WTC11 (cell line): ENCODE measurements around the gene WTAP. TPM values are rescaled to one million over a fixed set of nuclear protein-coding genes. Genes with fewer than 3 reads are reported as not detected.
A peak's percentile ranks its signal among the peaks of the same experiment; 100 is the strongest.

Experiments
- ATAC-seq: fragments of 200-7000 bp; cut with Tn5 transposase; 2 replicates; pipeline ENCODE4 v1.10.0; 2021; ENCODE audit warnings: mild to moderate bottlenecking, moderate library complexity
- CTCF ChIA-PET: fragments of 300-600 bp; sonication (Branson Sonifier 250); formaldehyde crosslinking; loops from one replicate; lab custom pipeline; 2021; ENCODE audit warnings: antibody characterized with exemption; lab: Charles Lee
- POLR2A ChIA-PET: fragments of 350-600 bp; sonication (Branson Sonifier 250); formaldehyde crosslinking; loops from one replicate; lab custom pipeline; 2021; ENCODE audit warnings: antibody characterized with exemption; lab: Charles Lee
- DNase-seq: peaks from one replicate; pipeline ENCODE4 v3.0.0; 2021; ENCODE audit warnings: low spot score
- H3K27ac Mint-ChIP-seq: 2 replicates; pipeline ENCODE4 v1.8.0; 2021; ENCODE audit warnings: mixed read lengths
- H3K27me3 Mint-ChIP-seq: 2 replicates; pipeline ENCODE4 v1.8.0; 2021; ENCODE audit warnings: low read depth, mild to moderate bottlenecking, moderate library complexity, mixed read lengths
- H3K36me3 Mint-ChIP-seq: 2 replicates; pipeline ENCODE4 v1.8.0; 2021; ENCODE audit warnings: mixed read lengths
- H3K4me1 Mint-ChIP-seq: 2 replicates; pipeline ENCODE4 v1.8.0; 2022; ENCODE audit warnings: mixed read lengths
- H3K4me3 Mint-ChIP-seq: 2 replicates; pipeline ENCODE4 v1.8.0; 2021; ENCODE audit warnings: mild to moderate bottlenecking, moderate library complexity, mixed read lengths
- H3K9me3 Mint-ChIP-seq: 2 replicates; pipeline ENCODE4 v1.8.0; 2021; ENCODE audit warnings: mixed read lengths
- FOXK1 ChIP-seq: sonication (generic); formaldehyde crosslinking; IDR thresholded peaks from 2 replicates; pipeline ENCODE4 v1.8.0; 2022; ENCODE audit warnings: mild to moderate bottlenecking, moderate library complexity, missing genetic modification reagents
- GABPB1 ChIP-seq: sonication (generic); formaldehyde crosslinking; IDR thresholded peaks from 2 replicates; pipeline ENCODE4 v1.8.1; 2023; ENCODE audit warnings: mild to moderate bottlenecking, missing genetic modification reagents
- MYBL2 ChIP-seq: sonication (generic); formaldehyde crosslinking; IDR thresholded peaks from 2 replicates; pipeline ENCODE4 v1.8.1; 2023; ENCODE audit warnings: mild to moderate bottlenecking, moderate library complexity, missing genetic modification reagents
- TEAD1 ChIP-seq: sonication (generic); formaldehyde crosslinking; IDR thresholded peaks from 2 replicates; pipeline ENCODE4 v1.8.0; 2022; ENCODE audit warnings: mild to moderate bottlenecking, missing genetic modification reagents
- TEAD4 ChIP-seq: sonication (generic); formaldehyde crosslinking; IDR thresholded peaks from 2 replicates; pipeline ENCODE4 v1.8.0; 2022; ENCODE audit warnings: mild to moderate bottlenecking, missing genetic modification reagents
- total RNA-seq: library from RNA; stranded (reverse); gene quantifications from 3 replicates; pipeline ENCODE4 v1.2.3, GENCODE V29; 2021
- TF ChIP-seq, protein P1 (sequence below): fragments of 250-450 bp; sonication (Bioruptor Pico); IDR thresholded peaks from 2 replicates; pipeline ENCODE4 v1.9.0; 2021; ENCODE audit warnings: mild to moderate bottlenecking
- TF ChIP-seq, protein P2 (sequence below): sonication (generic); formaldehyde crosslinking; IDR thresholded peaks from 2 replicates; pipeline ENCODE4 v1.8.0; 2022; ENCODE audit warnings: missing genetic modification reagents
- TF ChIP-seq, protein P3 (sequence below): sonication (generic); formaldehyde crosslinking; IDR thresholded peaks from 2 replicates; pipeline ENCODE4 v1.8.0; 2023; ENCODE audit warnings: missing genetic modification reagents, mild to moderate bottlenecking, borderline replicate concordance
- TF ChIP-seq, protein P4 (sequence below): sonication (generic); formaldehyde crosslinking; conservative IDR thresholded peaks from 2 replicates; pipeline ENCODE4 v1.8.1; 2022; ENCODE audit warnings: mild to moderate bottlenecking, missing genetic modification reagents
- TF ChIP-seq, protein P5 (sequence below): sonication (generic); formaldehyde crosslinking; IDR thresholded peaks from 2 replicates; pipeline ENCODE4 v1.8.1; 2023; ENCODE audit warnings: mild to moderate bottlenecking, missing genetic modification reagents

Gene WTAP
- total RNA-seq, 1 experiment from 2014 or later: 88.8 TPM

DNA sequence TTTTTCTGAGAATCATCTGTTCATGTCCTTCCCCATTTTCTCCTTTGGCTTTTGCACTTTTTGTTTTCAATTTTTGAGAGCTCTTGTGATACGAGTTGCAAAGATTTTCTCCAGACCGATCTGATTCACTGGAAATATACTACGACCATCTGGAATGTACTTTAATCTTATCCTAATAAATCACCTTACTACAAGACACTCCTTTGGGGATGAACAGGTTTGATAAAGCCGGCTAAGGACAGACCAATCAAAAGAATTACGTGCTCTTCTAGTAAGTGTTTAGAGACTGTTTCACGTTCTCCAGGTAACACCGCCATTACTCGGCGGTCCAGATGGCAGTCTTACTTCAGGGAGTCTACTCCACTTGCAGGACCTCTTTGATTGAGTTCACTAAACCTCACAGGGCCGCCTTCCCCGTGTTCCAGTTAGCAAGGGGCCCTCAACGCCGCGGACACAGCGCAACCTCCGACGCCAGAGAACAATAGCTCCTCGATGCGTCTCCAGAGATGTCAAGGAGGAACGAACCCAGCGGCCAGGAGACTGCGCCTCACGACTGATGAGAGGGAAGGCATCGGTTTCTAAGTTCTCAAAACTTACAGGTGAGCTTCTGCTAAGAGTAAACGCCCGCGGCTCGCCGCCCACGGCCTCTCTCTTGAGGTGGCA lies 920 bp upstream of the WTAP start (continued):
- TF ChIP-seq, protein P1, sequence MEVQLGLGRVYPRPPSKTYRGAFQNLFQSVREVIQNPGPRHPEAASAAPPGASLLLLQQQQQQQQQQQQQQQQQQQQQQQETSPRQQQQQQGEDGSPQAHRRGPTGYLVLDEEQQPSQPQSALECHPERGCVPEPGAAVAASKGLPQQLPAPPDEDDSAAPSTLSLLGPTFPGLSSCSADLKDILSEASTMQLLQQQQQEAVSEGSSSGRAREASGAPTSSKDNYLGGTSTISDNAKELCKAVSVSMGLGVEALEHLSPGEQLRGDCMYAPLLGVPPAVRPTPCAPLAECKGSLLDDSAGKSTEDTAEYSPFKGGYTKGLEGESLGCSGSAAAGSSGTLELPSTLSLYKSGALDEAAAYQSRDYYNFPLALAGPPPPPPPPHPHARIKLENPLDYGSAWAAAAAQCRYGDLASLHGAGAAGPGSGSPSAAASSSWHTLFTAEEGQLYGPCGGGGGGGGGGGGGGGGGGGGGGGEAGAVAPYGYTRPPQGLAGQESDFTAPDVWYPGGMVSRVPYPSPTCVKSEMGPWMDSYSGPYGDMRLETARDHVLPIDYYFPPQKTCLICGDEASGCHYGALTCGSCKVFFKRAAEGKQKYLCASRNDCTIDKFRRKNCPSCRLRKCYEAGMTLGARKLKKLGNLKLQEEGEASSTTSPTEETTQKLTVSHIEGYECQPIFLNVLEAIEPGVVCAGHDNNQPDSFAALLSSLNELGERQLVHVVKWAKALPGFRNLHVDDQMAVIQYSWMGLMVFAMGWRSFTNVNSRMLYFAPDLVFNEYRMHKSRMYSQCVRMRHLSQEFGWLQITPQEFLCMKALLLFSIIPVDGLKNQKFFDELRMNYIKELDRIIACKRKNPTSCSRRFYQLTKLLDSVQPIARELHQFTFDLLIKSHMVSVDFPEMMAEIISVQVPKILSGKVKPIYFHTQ (CRISPR knock-in tag): no peak

DNA sequence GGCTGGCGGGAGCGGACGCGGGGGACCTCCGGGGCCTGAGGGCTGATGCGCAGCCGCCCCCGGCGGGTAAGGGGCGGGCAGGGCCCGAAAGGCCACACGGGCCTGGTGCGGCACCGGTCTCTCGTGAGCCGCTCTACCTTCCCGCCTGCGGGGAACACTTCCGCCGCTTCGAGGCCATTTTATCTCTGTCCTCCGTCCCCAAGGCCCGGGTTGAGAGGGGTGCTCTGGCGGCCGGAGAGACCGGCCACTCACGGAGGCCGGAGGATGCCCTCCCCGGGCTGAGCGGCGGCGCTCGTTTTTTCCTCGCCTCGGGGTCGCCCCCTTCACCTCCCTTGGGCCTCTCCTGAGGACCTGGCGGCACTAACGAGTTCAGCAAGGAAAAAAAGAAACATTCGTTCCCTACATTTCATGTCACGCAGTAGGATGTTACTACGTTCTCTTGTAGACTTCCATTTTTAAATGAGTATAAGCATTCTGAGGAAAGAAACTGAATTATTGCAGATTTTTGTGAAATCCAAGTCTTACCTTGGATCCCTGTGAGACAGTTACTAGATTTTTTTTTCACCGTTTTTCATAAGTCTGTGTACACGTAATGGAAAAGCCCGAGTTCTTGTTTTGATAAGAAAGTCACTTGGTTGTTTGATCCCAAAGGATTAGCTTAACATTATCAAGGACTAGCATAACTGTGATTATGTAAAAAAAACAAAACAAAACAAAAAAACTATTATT lies 575 bp downstream of the WTAP start:
- ChIA-PET POLR2A (interaction anchor here (0.9 to 2.5 kb wide), 5 partner anchors 33 to 62 kb away, joined by 3 to 32 read pairs (median 10); partner anchors contain the start of genes ACAT2, MRPL18, SOD2 and TCP1), CTCF (no interaction called here)
- no peaks in the 10 kb centered on the region for H3K9me3 Mint-ChIP-seq
- TF ChIP-seq, protein P2, sequence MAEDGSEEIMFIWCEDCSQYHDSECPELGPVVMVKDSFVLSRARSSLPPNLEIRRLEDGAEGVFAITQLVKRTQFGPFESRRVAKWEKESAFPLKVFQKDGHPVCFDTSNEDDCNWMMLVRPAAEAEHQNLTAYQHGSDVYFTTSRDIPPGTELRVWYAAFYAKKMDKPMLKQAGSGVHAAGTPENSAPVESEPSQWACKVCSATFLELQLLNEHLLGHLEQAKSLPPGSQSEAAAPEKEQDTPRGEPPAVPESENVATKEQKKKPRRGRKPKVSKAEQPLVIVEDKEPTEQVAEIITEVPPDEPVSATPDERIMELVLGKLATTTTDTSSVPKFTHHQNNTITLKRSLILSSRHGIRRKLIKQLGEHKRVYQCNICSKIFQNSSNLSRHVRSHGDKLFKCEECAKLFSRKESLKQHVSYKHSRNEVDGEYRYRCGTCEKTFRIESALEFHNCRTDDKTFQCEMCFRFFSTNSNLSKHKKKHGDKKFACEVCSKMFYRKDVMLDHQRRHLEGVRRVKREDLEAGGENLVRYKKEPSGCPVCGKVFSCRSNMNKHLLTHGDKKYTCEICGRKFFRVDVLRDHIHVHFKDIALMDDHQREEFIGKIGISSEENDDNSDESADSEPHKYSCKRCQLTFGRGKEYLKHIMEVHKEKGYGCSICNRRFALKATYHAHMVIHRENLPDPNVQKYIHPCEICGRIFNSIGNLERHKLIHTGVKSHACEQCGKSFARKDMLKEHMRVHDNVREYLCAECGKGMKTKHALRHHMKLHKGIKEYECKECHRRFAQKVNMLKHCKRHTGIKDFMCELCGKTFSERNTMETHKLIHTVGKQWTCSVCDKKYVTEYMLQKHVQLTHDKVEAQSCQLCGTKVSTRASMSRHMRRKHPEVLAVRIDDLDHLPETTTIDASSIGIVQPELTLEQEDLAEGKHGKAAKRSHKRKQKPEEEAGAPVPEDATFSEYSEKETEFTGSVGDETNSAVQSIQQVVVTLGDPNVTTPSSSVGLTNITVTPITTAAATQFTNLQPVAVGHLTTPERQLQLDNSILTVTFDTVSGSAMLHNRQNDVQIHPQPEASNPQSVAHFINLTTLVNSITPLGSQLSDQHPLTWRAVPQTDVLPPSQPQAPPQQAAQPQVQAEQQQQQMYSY (CRISPR knock-in tag): no peak
- TF ChIP-seq TEAD4 (CRISPR knock-in tag): 0 out of 2 replicates have a peak, but pooled peaks have one; percentile 15
- no peak for TF ChIP-seq FOXK1 (CRISPR knock-in tag)
- TF ChIP-seq, protein P3, sequence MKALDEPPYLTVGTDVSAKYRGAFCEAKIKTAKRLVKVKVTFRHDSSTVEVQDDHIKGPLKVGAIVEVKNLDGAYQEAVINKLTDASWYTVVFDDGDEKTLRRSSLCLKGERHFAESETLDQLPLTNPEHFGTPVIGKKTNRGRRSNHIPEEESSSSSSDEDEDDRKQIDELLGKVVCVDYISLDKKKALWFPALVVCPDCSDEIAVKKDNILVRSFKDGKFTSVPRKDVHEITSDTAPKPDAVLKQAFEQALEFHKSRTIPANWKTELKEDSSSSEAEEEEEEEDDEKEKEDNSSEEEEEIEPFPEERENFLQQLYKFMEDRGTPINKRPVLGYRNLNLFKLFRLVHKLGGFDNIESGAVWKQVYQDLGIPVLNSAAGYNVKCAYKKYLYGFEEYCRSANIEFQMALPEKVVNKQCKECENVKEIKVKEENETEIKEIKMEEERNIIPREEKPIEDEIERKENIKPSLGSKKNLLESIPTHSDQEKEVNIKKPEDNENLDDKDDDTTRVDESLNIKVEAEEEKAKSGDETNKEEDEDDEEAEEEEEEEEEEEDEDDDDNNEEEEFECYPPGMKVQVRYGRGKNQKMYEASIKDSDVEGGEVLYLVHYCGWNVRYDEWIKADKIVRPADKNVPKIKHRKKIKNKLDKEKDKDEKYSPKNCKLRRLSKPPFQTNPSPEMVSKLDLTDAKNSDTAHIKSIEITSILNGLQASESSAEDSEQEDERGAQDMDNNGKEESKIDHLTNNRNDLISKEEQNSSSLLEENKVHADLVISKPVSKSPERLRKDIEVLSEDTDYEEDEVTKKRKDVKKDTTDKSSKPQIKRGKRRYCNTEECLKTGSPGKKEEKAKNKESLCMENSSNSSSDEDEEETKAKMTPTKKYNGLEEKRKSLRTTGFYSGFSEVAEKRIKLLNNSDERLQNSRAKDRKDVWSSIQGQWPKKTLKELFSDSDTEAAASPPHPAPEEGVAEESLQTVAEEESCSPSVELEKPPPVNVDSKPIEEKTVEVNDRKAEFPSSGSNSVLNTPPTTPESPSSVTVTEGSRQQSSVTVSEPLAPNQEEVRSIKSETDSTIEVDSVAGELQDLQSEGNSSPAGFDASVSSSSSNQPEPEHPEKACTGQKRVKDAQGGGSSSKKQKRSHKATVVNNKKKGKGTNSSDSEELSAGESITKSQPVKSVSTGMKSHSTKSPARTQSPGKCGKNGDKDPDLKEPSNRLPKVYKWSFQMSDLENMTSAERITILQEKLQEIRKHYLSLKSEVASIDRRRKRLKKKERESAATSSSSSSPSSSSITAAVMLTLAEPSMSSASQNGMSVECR (CRISPR knock-in tag): peak; percentile 84
- TF ChIP-seq, protein P4, sequence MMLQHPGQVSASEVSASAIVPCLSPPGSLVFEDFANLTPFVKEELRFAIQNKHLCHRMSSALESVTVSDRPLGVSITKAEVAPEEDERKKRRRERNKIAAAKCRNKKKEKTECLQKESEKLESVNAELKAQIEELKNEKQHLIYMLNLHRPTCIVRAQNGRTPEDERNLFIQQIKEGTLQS (CRISPR knock-in tag): no peak
- 0 out of 2 replicates have a peak, but pooled peaks have one; percentile 6 for TF ChIP-seq TEAD1
- TF ChIP-seq GABPB1: peak; percentile 55; the same call in 1 of the 2 replicates
- TF ChIP-seq, protein P5, sequence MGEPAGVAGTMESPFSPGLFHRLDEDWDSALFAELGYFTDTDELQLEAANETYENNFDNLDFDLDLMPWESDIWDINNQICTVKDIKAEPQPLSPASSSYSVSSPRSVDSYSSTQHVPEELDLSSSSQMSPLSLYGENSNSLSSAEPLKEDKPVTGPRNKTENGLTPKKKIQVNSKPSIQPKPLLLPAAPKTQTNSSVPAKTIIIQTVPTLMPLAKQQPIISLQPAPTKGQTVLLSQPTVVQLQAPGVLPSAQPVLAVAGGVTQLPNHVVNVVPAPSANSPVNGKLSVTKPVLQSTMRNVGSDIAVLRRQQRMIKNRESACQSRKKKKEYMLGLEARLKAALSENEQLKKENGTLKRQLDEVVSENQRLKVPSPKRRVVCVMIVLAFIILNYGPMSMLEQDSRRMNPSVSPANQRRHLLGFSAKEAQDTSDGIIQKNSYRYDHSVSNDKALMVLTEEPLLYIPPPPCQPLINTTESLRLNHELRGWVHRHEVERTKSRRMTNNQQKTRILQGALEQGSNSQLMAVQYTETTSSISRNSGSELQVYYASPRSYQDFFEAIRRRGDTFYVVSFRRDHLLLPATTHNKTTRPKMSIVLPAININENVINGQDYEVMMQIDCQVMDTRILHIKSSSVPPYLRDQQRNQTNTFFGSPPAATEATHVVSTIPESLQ: no peak
- 0 out of 2 replicates have a peak, but pooled peaks have one; percentile 30 for TF ChIP-seq MYBL2
- TF ChIP-seq, protein P1 (CRISPR knock-in tag): no peak
- peak overlapping the region; percentile 89 for H3K4me3 Mint-ChIP-seq
- H3K36me3 Mint-ChIP-seq: peaks cover 12% of the 10 kb centered on the region
- H3K27ac Mint-ChIP-seq: peak overlapping the region; percentile 92
- H3K4me1 Mint-ChIP-seq: peaks cover 31% of the 10 kb centered on the region
- ATAC-seq: peak; percentile 12
- DNase-seq: no peak
- H3K27me3 Mint-ChIP-seq: no peaks in the 10 kb centered on the region
